Type B pancreatic cell (in vitro differentiated cells): ENCODE results near the gene LHX4. TPM values are rescaled to one million over a fixed set of nuclear protein-coding genes. Genes with fewer than 3 reads are reported as not detected.

Experiments used
- DNase-seq: peaks from one replicate; pipeline ENCODE4 v3.0.0; 2021; ENCODE audit warnings: mixed read lengths; ENCODE audit not compliant: unreplicated experiment; ENCODE audit errors: extremely low spot score
- H3K27ac Mint-ChIP-seq: 2 replicates; pipeline ENCODE4 v1.8.0; 2021; ENCODE audit warnings: mild to moderate bottlenecking, mixed read lengths
- H3K27me3 Mint-ChIP-seq: 2 replicates; pipeline ENCODE4 v1.8.0; 2021; ENCODE audit warnings: mixed read lengths
- H3K36me3 Mint-ChIP-seq: 2 replicates; pipeline ENCODE4 v1.8.0; 2021; ENCODE audit warnings: mixed read lengths
- H3K4me1 Mint-ChIP-seq: one replicate; pipeline ENCODE4 v1.8.0; 2021; ENCODE audit warnings: mixed read lengths; ENCODE audit not compliant: unreplicated experiment
- H3K4me3 Mint-ChIP-seq: 2 replicates; pipeline ENCODE4 v1.8.0; 2021; ENCODE audit warnings: mild to moderate bottlenecking, mixed read lengths
- H3K9me3 Mint-ChIP-seq: 2 replicates; pipeline ENCODE4 v1.8.0; 2021; ENCODE audit warnings: mixed read lengths
- CTCF ChIP-seq: fragments of 200-600 bp; sonication (generic); conservative IDR thresholded peaks from 2 replicates; pipeline ENCODE4 v1.5.0; 2021; ENCODE audit warnings: antibody characterized with exemption, mild to moderate bottlenecking
- total RNA-seq: library from RNA; stranded (reverse); gene quantifications from 2 replicates; pipeline ENCODE4 v1.2.1, GENCODE V29; 2021; ENCODE audit warnings: low replicate concordance

Gene LHX4
- total RNA-seq, 1 donor from 2014 or later = 0.22 TPM

- H3K27ac Mint-ChIP-seq = no peak overlapping the region
- H3K4me1 Mint-ChIP-seq = peaks cover 4% of the 10 kb centered on the region
- no peak overlapping the region for H3K4me3 Mint-ChIP-seq
- peaks cover 40% of the 10 kb centered on the region for H3K27me3 Mint-ChIP-seq
- no peaks in the 10 kb centered on the region for H3K36me3 Mint-ChIP-seq
- DNase-seq = no peak
- TF ChIP-seq CTCF = no peak
- H3K9me3 Mint-ChIP-seq = no peaks in the 10 kb centered on the region
These were observed 25.7 kb downstream of the LHX4 start for GRCh38 chr1:180255536-180256340.

- Mint-ChIP-seq H3K27me3 (peaks cover 42% of the 10 kb centered on the region), H3K36me3 (no peaks in the 10 kb centered on the region), H3K4me1 (peaks cover 4% of the 10 kb centered on the region), H3K4me3 (no peak overlapping the region), H3K27ac (no peak overlapping the region), H3K9me3 (no peaks in the 10 kb centered on the region)
- TF ChIP-seq CTCF = no peak
- no peak for DNase-seq
These were observed 26.4 kb downstream of the LHX4 start for GRCh38 chr1:180256341-180257027.

GRCh38 chr1:180257028-180257386 is 26.9 kb downstream of the LHX4 start:
- no peak for TF ChIP-seq CTCF
- Mint-ChIP-seq H3K9me3 (no peaks in the 10 kb centered on the region), H3K36me3 (no peaks in the 10 kb centered on the region), H3K4me1 (peaks cover 4% of the 10 kb centered on the region), H3K27ac (no peak overlapping the region), H3K27me3 (peaks cover 39% of the 10 kb centered on the region), H3K4me3 (no peak overlapping the region)
- DNase-seq = no peak

- Mint-ChIP-seq H3K27me3 (peaks cover 41% of the 10 kb centered on the region), H3K4me1 (peaks cover 4% of the 10 kb centered on the region), H3K27ac (no peak overlapping the region), H3K9me3 (no peaks in the 10 kb centered on the region), H3K4me3 (no peak overlapping the region), H3K36me3 (no peaks in the 10 kb centered on the region)
- DNase-seq = no peak
- TF ChIP-seq CTCF = no peak
These were observed 27.4 kb downstream of the LHX4 start for GRCh38 chr1:180257486-180257885.

- Mint-ChIP-seq H3K27me3 (peaks cover 37% of the 10 kb centered on the region), H3K4me1 (peaks cover 4% of the 10 kb centered on the region), H3K9me3 (no peaks in the 10 kb centered on the region), H3K36me3 (no peaks in the 10 kb centered on the region), H3K4me3 (no peak overlapping the region), H3K27ac (no peak overlapping the region)
- no peak for TF ChIP-seq CTCF
- no peak for DNase-seq
These were observed 28.2 kb downstream of the LHX4 start for GRCh38 chr1:180258290-180258689.
